Measurements from ENCODE around the gene HEG1. TPM values are rescaled to one million over a fixed set of nuclear protein-coding genes. Genes with fewer than 3 reads are reported as not detected.
A peak's percentile ranks its signal among the peaks of the same experiment; 100 is the strongest.

The HEG1 gene, protein sequence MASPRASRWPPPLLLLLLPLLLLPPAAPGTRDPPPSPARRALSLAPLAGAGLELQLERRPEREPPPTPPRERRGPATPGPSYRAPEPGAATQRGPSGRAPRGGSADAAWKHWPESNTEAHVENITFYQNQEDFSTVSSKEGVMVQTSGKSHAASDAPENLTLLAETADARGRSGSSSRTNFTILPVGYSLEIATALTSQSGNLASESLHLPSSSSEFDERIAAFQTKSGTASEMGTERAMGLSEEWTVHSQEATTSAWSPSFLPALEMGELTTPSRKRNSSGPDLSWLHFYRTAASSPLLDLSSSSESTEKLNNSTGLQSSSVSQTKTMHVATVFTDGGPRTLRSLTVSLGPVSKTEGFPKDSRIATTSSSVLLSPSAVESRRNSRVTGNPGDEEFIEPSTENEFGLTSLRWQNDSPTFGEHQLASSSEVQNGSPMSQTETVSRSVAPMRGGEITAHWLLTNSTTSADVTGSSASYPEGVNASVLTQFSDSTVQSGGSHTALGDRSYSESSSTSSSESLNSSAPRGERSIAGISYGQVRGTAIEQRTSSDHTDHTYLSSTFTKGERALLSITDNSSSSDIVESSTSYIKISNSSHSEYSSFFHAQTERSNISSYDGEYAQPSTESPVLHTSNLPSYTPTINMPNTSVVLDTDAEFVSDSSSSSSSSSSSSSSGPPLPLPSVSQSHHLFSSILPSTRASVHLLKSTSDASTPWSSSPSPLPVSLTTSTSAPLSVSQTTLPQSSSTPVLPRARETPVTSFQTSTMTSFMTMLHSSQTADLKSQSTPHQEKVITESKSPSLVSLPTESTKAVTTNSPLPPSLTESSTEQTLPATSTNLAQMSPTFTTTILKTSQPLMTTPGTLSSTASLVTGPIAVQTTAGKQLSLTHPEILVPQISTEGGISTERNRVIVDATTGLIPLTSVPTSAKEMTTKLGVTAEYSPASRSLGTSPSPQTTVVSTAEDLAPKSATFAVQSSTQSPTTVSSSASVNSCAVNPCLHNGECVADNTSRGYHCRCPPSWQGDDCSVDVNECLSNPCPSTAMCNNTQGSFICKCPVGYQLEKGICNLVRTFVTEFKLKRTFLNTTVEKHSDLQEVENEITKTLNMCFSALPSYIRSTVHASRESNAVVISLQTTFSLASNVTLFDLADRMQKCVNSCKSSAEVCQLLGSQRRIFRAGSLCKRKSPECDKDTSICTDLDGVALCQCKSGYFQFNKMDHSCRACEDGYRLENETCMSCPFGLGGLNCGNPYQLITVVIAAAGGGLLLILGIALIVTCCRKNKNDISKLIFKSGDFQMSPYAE (N-terminal part only)
- 12.8 to 14.4 TPM (median 13.8 TPM) in 3 replicates for total RNA-seq

DNA sequence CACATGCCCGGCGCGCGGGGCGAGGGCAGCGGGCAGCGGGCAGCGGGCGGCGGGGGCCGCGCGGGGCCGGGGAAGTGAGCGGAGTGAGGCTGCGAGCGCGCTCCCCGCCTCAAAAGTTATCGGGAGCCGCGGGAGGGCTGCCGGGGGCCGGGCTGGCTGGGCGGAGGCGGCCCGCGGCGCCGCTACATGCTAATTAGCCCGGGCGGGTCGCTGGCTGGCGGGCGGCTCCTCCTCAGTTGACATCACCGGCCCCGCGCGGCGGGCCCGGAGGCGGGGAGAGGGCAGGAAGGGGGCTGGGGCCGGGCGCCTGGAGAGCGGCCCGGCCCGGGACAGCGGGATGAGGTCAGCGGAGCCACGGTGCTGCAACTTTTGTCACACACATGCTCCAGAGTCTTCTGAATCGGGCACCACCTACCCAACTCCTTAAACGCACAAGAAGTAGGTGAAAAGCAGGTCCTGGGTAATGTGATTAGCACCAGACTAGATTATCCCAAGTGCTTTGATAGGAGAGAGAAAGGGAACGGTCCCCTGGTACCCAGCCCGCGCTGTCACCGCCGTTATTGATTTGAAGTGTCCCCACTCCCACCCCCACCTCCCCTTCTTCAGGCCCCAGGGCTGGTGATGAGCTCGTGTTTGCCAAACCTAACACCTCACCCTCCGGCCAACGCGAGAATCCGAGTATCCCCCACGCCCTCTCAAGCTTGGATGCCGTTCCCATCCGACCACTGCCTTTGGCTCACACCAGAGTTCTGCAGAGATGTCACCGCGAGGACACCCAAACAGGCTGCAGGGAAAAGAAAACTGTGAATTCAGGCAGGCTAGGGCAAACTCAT, at the start of gene HEG1:
Gene HEG1, minus strand, starts transcription at position 85 of the 833 bp plus-strand sequence. CDS start 107 bp downstream, outside the sequence.
- H3K9me3 Mint-ChIP-seq: no peaks in the 10 kb centered on the region
- H3K27me3 Mint-ChIP-seq (ENCODE audit: low read depth): peaks cover 71% of the 10 kb centered on the region
- peaks cover 35% of the 10 kb centered on the region for H3K4me1 Mint-ChIP-seq
- peak within 1 kb of the TSS; percentile 32 for H3K27ac Mint-ChIP-seq
- H3K36me3 Mint-ChIP-seq: no peaks in the 10 kb centered on the region
- peak in 1 of 2 experiments; percentile 57 for DNase-seq (ENCODE audit: low spot score in 2 of 2, unreplicated experiment in 2 of 2)
- H3K4me3 Mint-ChIP-seq: peak within 1 kb of the TSS; percentile 75
- TF ChIP-seq, protein P1, sequence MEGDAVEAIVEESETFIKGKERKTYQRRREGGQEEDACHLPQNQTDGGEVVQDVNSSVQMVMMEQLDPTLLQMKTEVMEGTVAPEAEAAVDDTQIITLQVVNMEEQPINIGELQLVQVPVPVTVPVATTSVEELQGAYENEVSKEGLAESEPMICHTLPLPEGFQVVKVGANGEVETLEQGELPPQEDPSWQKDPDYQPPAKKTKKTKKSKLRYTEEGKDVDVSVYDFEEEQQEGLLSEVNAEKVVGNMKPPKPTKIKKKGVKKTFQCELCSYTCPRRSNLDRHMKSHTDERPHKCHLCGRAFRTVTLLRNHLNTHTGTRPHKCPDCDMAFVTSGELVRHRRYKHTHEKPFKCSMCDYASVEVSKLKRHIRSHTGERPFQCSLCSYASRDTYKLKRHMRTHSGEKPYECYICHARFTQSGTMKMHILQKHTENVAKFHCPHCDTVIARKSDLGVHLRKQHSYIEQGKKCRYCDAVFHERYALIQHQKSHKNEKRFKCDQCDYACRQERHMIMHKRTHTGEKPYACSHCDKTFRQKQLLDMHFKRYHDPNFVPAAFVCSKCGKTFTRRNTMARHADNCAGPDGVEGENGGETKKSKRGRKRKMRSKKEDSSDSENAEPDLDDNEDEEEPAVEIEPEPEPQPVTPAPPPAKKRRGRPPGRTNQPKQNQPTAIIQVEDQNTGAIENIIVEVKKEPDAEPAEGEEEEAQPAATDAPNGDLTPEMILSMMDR (IDR thresholded peaks at IDR 0.05; ENCODE audit: unreplicated experiment): no peak

DNA sequence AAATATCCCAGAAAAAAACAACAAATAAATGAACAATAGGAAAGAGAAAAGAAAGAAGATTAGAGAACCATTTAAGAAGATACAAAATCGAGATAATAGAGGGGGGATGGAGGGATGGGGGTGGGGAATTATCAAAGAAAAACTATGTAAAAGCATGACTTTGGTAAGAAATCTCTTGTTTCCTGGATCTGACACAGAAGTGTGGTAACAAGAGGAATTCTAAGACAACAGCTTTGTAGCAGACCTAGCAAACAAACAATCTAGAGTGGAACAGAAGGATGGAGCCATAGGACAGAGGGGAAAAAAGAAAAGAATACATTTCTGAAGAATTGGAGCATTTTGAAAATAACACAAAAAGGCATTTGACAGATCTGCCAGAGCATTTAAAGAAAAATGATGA, 49.3 kb upstream of the HEG1 start:
- DNase-seq (ENCODE audit: low spot score in 2 of 2, unreplicated experiment in 2 of 2): no peak
- no peak overlapping the region for H3K27ac Mint-ChIP-seq

DNA sequence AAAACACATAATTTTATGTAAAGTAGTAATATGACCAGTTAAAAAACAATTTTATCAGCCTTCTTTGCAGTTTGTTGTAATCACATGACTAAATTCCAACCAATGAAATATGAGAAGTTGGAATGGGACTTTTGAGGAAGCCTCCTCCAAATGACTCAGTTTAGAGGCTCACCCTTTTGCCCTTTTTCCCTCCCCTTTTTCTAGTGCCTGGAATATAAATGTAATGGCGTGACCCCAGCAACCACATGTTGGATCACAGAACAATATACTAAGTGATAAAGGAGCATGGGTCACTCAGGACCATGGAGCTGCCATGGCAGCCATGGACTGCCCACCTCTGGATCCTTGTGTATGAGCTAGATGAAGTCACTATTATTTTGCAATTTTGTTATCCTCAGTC, 48.8 kb upstream of the HEG1 start:
- Mint-ChIP-seq H3K4me3 (no peak overlapping the region), H3K36me3 (peaks cover 14% of the 10 kb centered on the region), H3K9me3 (peaks cover 13% of the 10 kb centered on the region), H3K4me1 (peaks cover 4% of the 10 kb centered on the region), H3K27ac (no peak overlapping the region), H3K27me3 (ENCODE audit: low read depth) (no peaks in the 10 kb centered on the region)
- DNase-seq (ENCODE audit: low spot score in 2 of 2, unreplicated experiment in 2 of 2): no peak
- TF ChIP-seq, protein P1 (IDR thresholded peaks at IDR 0.05; ENCODE audit: unreplicated experiment): no peak

More for the DNA sequence above, 49.3 kb upstream of the HEG1 start:
- Mint-ChIP-seq H3K27me3 (ENCODE audit: low read depth) (no peaks in the 10 kb centered on the region), H3K36me3 (peaks cover 11% of the 10 kb centered on the region), H3K4me1 (peaks cover 4% of the 10 kb centered on the region), H3K9me3 (peaks cover 9% of the 10 kb centered on the region), H3K4me3 (no peak overlapping the region)
- TF ChIP-seq, protein P1 (IDR thresholded peaks at IDR 0.05; ENCODE audit: unreplicated experiment): no peak

DNA sequence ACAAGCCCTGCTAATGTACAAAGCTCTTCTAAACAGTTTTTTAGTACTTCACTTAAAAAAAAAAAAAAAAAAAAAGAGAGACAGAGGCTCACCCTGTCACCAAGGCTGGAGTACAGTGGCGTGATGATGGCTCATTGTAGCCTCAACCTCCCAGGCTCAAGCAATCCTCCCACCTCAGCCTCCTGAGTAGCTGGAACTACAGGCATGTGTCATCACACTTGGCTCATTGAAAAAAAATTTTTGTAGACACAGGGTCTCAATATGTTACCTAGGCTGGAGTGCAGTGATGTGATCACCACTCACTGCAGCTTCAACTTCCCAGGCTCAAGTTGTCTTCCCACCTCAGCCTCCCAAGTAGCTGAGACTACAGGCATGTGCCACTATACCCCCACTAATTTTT, 47.6 kb upstream of the HEG1 start:
- H3K36me3 Mint-ChIP-seq: peaks cover 14% of the 10 kb centered on the region
- peaks cover 13% of the 10 kb centered on the region for H3K9me3 Mint-ChIP-seq
- no peak for DNase-seq (ENCODE audit: low spot score in 2 of 2, unreplicated experiment in 2 of 2)
- no peak overlapping the region for H3K4me3 Mint-ChIP-seq
- no peak overlapping the region for H3K27ac Mint-ChIP-seq
- TF ChIP-seq, protein P1 (IDR thresholded peaks at IDR 0.05; ENCODE audit: unreplicated experiment): no peak
- no peaks in the 10 kb centered on the region for H3K27me3 Mint-ChIP-seq (ENCODE audit: low read depth)
- no peaks in the 10 kb centered on the region for H3K4me1 Mint-ChIP-seq
